H1 (cell line): Measurements from ENCODE around the gene TMPRSS9. TPM values are rescaled to one million over a fixed set of nuclear protein-coding genes. Genes with fewer than 3 reads are reported as not detected.

ENCODE experiments used
- CTCF ChIA-PET: fragments of 300-600 bp; sonication (Branson Sonifier 250); formaldehyde crosslinking; loops from one replicate; lab custom pipeline; 2021; ENCODE audit not compliant: partially characterized antibody; lab: Charles Lee
- POLR2A ChIA-PET: fragments of 300-600 bp; sonication (Branson Sonifier 250); formaldehyde crosslinking; loops from one replicate; lab custom pipeline; 2021; ENCODE audit warnings: inconsistent platforms; ENCODE audit not compliant: partially characterized antibody; lab: Charles Lee
- DNase-seq, 2 experiments: peaks; one replicate each; pipeline versions ENCODE4 v3.0.0 to v3.0.0-alpha.2; 2010 to 2022; ENCODE audit warnings: low spot score in 2 of 2, low read depth in 1 of 2, mixed read lengths in 1 of 2
- FAIRE-seq: peaks from 2 replicates; lab custom pipeline; 2011; peaks lifted over from hg19 to GRCh38; lab: Jason Lieb, UNC
- H2AFZ ChIP-seq: 2 replicates; pipeline ENCODE4 v1.8.1; 2012; ENCODE audit warnings: low read length, inconsistent platforms
- H2AK5ac ChIP-seq: 2 replicates; pipeline ENCODE4 v1.6.1; 2013; ENCODE audit warnings: low read depth, low read length
- H2BK120ac ChIP-seq: replicated peaks from 2 replicates; pipeline ENCODE3; 2013; ENCODE audit warnings: low read depth, low read length, inconsistent platforms
- H2BK12ac ChIP-seq: 2 replicates; pipeline ENCODE4 v1.6.1; 2013; ENCODE audit warnings: low read depth, low read length
- H2BK15ac ChIP-seq: 2 replicates; pipeline ENCODE4 v1.6.1; 2013; ENCODE audit warnings: low read length
- H2BK20ac ChIP-seq: 2 replicates; pipeline ENCODE4 v1.6.1; 2013; ENCODE audit warnings: low read length
- H2BK5ac ChIP-seq: 2 replicates; pipeline ENCODE4 v1.6.1; 2013; ENCODE audit warnings: low read depth, low read length
- H3K14ac ChIP-seq: 2 replicates; pipeline ENCODE4 v1.6.1; 2013; ENCODE audit warnings: inconsistent platforms; ENCODE audit not compliant: insufficient read length
- H3K18ac ChIP-seq: 2 replicates; pipeline ENCODE4 v1.6.1; 2013; ENCODE audit warnings: low read length; ENCODE audit errors: extremely low read depth
- H3K23ac ChIP-seq: 2 replicates; pipeline ENCODE4 v1.6.1; 2013; ENCODE audit warnings: inconsistent platforms; ENCODE audit not compliant: insufficient read length
- H3K23me2 ChIP-seq: 2 replicates; pipeline ENCODE4 v1.6.1; 2013; ENCODE audit warnings: low read depth, low read length
- H3K27ac ChIP-seq: 2 replicates; pipeline ENCODE4 v1.6.1; 2011; ENCODE audit warnings: low read depth, low read length, inconsistent platforms
- H3K27me3 ChIP-seq, 4 experiments: replicated peaks in 1 of 4; 1 replicate in 1 of 4; 2 replicates in 3 of 4; pipeline versions ENCODE4 v1.6.1 to v1.8.1; 2011 to 2013; ENCODE audit warnings: low read length in 3 of 4, mild to moderate bottlenecking in 3 of 4, inconsistent platforms in 2 of 4, mixed read lengths in 2 of 4, moderate library complexity in 1 of 4; ENCODE audit not compliant: control insufficient read depth in 3 of 4, insufficient read depth in 3 of 4; ENCODE audit errors: extremely low read depth in 1 of 4
- H3K36me3 ChIP-seq, 4 experiments: 2 replicates each; pipeline versions ENCODE4 v1.6.1 to v1.8.1; 2011 to 2013; ENCODE audit warnings: mild to moderate bottlenecking in 4 of 4, low read length in 3 of 4, moderate library complexity in 2 of 4, control low read depth in 1 of 4, inconsistent platforms in 1 of 4; ENCODE audit not compliant: insufficient read depth in 4 of 4, control insufficient read depth in 2 of 4
- H3K4ac ChIP-seq: replicated peaks from 2 replicates; pipeline ENCODE3; 2013; ENCODE audit warnings: low read length, low read depth, mixed read lengths, inconsistent platforms; ENCODE audit not compliant: insufficient read length
- H3K4me1 ChIP-seq, 4 experiments: replicated peaks in 1 of 4; 1 replicate in 1 of 4; 2 replicates in 3 of 4; pipeline versions ENCODE4 v1.6.1 to v1.8.1; 2011 to 2013; ENCODE audit warnings: low read length in 3 of 4, inconsistent platforms in 2 of 4, mixed read lengths in 1 of 4; ENCODE audit not compliant: insufficient read depth in 4 of 4, control insufficient read depth in 3 of 4
- H3K4me2 ChIP-seq, 2 experiments: 2 replicates each; pipeline versions ENCODE4 v1.6.1 to v1.8.1; 2011 to 2013; ENCODE audit warnings: low read depth in 2 of 2, low read length in 2 of 2, control low read depth in 1 of 2, inconsistent platforms in 1 of 2, mild to moderate bottlenecking in 1 of 2; ENCODE audit not compliant: insufficient read depth in 1 of 2
- H3K4me3 ChIP-seq, 4 experiments: fragments of 200-600, 300-600 bp in 1 of 4; sonication (generic), shearing (Covaris generic), sonication (Bioruptor Twin) in 1 of 4; 2 replicates each; pipeline versions ENCODE4 v1.5.1 to v1.8.1; 2011 to 2016; ENCODE audit warnings: low read length in 4 of 4, low read depth in 3 of 4, control low read depth in 2 of 4, inconsistent platforms in 2 of 4, mild to moderate bottlenecking in 2 of 4, mixed read lengths in 1 of 4, moderate library complexity in 1 of 4; ENCODE audit not compliant: insufficient read depth in 2 of 4; ENCODE audit errors: extremely low read depth in 1 of 4
- H3K56ac ChIP-seq: replicated peaks from 2 replicates; pipeline ENCODE3; 2013; ENCODE audit warnings: low read depth, mild to moderate bottlenecking, mixed read lengths, low read length, inconsistent platforms; ENCODE audit not compliant: insufficient read length
- H3K79me1 ChIP-seq: 2 replicates; pipeline ENCODE4 v1.6.1; 2013; ENCODE audit warnings: low read depth, low read length, control low read depth
- H3K79me2 ChIP-seq, 2 experiments: 2 replicates each; pipeline versions ENCODE4 v1.6.1 to v1.8.1; 2012 to 2013; ENCODE audit warnings: low read length in 2 of 2, mild to moderate bottlenecking in 2 of 2, inconsistent platforms in 1 of 2; ENCODE audit not compliant: insufficient read depth in 2 of 2, control insufficient read depth in 1 of 2
- H3K9ac ChIP-seq, 4 experiments: replicated peaks in 1 of 4; 1 replicate in 1 of 4; 2 replicates in 3 of 4; pipeline versions ENCODE4 v1.6.1 to v1.8.1; 2011 to 2013; ENCODE audit warnings: low read depth in 3 of 4, low read length in 3 of 4, control low read depth in 2 of 4, mild to moderate bottlenecking in 2 of 4, moderate library complexity in 2 of 4, inconsistent platforms in 1 of 4; ENCODE audit errors: extremely low read depth in 1 of 4
- H3K9me3 ChIP-seq, 2 experiments: 2 replicates each; pipeline versions ENCODE4 v1.6.1 to v1.8.1; 2012 to 2013; ENCODE audit warnings: mild to moderate bottlenecking in 2 of 2, moderate library complexity in 2 of 2, control low read depth in 1 of 2, inconsistent platforms in 1 of 2, low read depth in 1 of 2, low read length in 1 of 2, mixed read lengths in 1 of 2; ENCODE audit not compliant: insufficient read depth in 2 of 2
- H4K20me1 ChIP-seq, 2 experiments: replicated peaks in 1 of 2; 2 replicates each; pipeline versions ENCODE3 to v1.8.1; 2011 to 2013; ENCODE audit warnings: inconsistent platforms in 2 of 2, low read length in 2 of 2, mild to moderate bottlenecking in 1 of 2; ENCODE audit not compliant: insufficient read depth in 2 of 2, control insufficient read depth in 1 of 2
- H4K5ac ChIP-seq: 2 replicates; pipeline ENCODE4 v1.6.1; 2013; ENCODE audit warnings: low read length, low read depth, mixed read lengths, inconsistent platforms; ENCODE audit not compliant: insufficient read length
- H4K8ac ChIP-seq: 2 replicates; pipeline ENCODE4 v1.8.0; 2013; ENCODE audit warnings: mild to moderate bottlenecking, moderate library complexity, low read length, inconsistent platforms; ENCODE audit not compliant: insufficient read depth; ENCODE audit errors: extremely low read depth
- H4K91ac ChIP-seq: replicated peaks from 2 replicates; pipeline ENCODE3; 2013; ENCODE audit warnings: low read length, mixed read lengths, inconsistent platforms; ENCODE audit not compliant: insufficient read length
- ATF2 ChIP-seq: IDR thresholded peaks from 2 replicates; pipeline ENCODE4 v1.6.1; 2012; ENCODE audit warnings: low read length, inconsistent platforms
- CHD1 ChIP-seq: IDR thresholded peaks from 2 replicates; pipeline ENCODE4 v1.6.1; 2012; ENCODE audit warnings: low read depth, low read length, improper control_type of control experiment
- KDM1A ChIP-seq: fragments of 200-600, 300-600 bp; sonication (generic); IDR thresholded peaks from 2 replicates; pipeline ENCODE4 v1.7.1; 2016; ENCODE audit warnings: mild to moderate bottlenecking, low read length, borderline replicate concordance
- MAX ChIP-seq: IDR thresholded peaks from 2 replicates; pipeline ENCODE4 v1.6.1; 2012; ENCODE audit warnings: inconsistent platforms
- SIN3A ChIP-seq, 2 experiments: IDR thresholded peaks in 1 of 2; conservative IDR thresholded peaks in 1 of 2; 2 replicates each; pipeline ENCODE4 v1.6.1; 2011 to 2012; ENCODE audit warnings: low read length in 2 of 2, improper control_type of control experiment in 1 of 2, low read depth in 1 of 2, mild to moderate bottlenecking in 1 of 2
- TAF7 ChIP-seq: optimal IDR thresholded peaks from 2 replicates; pipeline ENCODE3; 2011; ENCODE audit warnings: low read depth, mild to moderate bottlenecking, inconsistent platforms, low read length, moderate library complexity, borderline replicate concordance
- WGBS, 2 experiments: shearing (Covaris generic) in 1 of 2; methylation state at CpG; one replicate each; pipeline versions ENCODE4 v1.1.6 to v1.1.7; 2013 to 2015; ENCODE audit warnings: low lambda C conversion rate in 2 of 2, mixed read lengths in 2 of 2, inconsistent platforms in 1 of 2, low coverage in 1 of 2, missing lambda C conversion rate in 1 of 2; ENCODE audit not compliant: insufficient replicate concordance in 2 of 2, insufficient coverage in 1 of 2, insufficient read length in 1 of 2; ENCODE audit errors: extremely low coverage in 1 of 2, missing lambda C conversion rate in 1 of 2; 5-methylcytosine and 5-hydroxymethylcytosine counted together
- polyA plus RNA-seq, 7 experiments: library from polyadenylated mRNA; depleted of rRNA in 3 of 7; stranded (reverse) in 5 of 7; unstranded in 2 of 7; fragments of >200 nt in 5 of 7; fragments of 200-250 nt in 2 of 7; gene quantifications; 1 replicate in 5 of 7; 2 replicates in 1 of 7; 4 replicates in 1 of 7; pipeline versions ENCODE4 v1.2.1 to v1.2.3, GENCODE V29; 2011 to 2013; ENCODE audit warnings: missing spikeins in 2 of 7, mixed read lengths in 2 of 7
- total RNA-seq: library from RNA; stranded (reverse); fragmentation: NEBNext Ultra II Directional; extraction: Animal tissue kit (Norgen Biotek cat#: 25700); gene quantifications from 2 replicates; pipeline ENCODE4 v1.2.1, GENCODE V29; 2021

TMPRSS9 gene
- total and polyA plus RNA-seq, 2 of the 8 experiments (the other 6 are each of a cell fraction or from before 2014, with no cell fraction given), result 0.15 to 0.19 TPM

GRCh38 chr19:2358548-2359173 is 1.4 kb upstream of the TMPRSS9 start:
- no peak overlapping the region for H3K14ac ChIP-seq
- H4K8ac ChIP-seq, result no peak overlapping the region
- no peak overlapping the region for H4K91ac ChIP-seq
- H2BK120ac ChIP-seq, result no peak overlapping the region
- no peak overlapping the region for H3K4ac ChIP-seq
- no peaks in the 10 kb centered on the region for H3K79me2 ChIP-seq
- H2BK12ac ChIP-seq, result no peak overlapping the region
- H4K20me1 ChIP-seq, result peaks cover 0 to 14% of the 10 kb centered on the region in 2 experiments
- H3K23me2 ChIP-seq, result peaks cover 29% of the 10 kb centered on the region
- H3K9me3 ChIP-seq, result no peaks in the 10 kb centered on the region
- H3K56ac ChIP-seq, result no peak overlapping the region
- no peak overlapping the region for H2AFZ ChIP-seq
- H3K4me3 ChIP-seq, result no peak overlapping the region
- no peak overlapping the region for H4K5ac ChIP-seq
- no peak for FAIRE-seq
- TF ChIP-seq KDM1A, result peak; percentile 53; the same call in 1 of the 2 replicates
- TF ChIP-seq CHD1, result no peak
- TF ChIP-seq ATF2, result no peak
- TF ChIP-seq SIN3A (conservative IDR thresholded peaks at IDR 0.05 in 1 of 2, IDR thresholded peaks at IDR 0.05 in 1 of 2; ENCODE audit: low read depth in 1 of 2, low read length in 2 of 2), result no peak
- TF ChIP-seq TAF7, result no peak
- TF ChIP-seq MAX, result no peak
- DNase-seq, result no peak
- ChIA-PET POLR2A (interaction anchor here (1.2 kb wide), 1 partner anchor 27 kb away, joined by 3 read pairs; no protein-coding TSS in a partner anchor), CTCF (no interaction called here)
- H2AK5ac ChIP-seq, result no peak overlapping the region
- no peak overlapping the region for H2BK5ac ChIP-seq
- no peak overlapping the region for H3K4me2 ChIP-seq
- WGBS, 2 experiments, result 93% methylated on average over 25 of the region's 28 CpGs; no CpG with 5 or more reads in 1 of the 2 experiments
- H2BK20ac ChIP-seq, result no peak overlapping the region
- no peak overlapping the region for H3K9ac ChIP-seq
- H3K18ac ChIP-seq, result no peak overlapping the region
- no peaks in the 10 kb centered on the region for H3K79me1 ChIP-seq
- H3K36me3 ChIP-seq, result no peaks in the 10 kb centered on the region; a peak in 1 of 8 replicates
- peaks cover 0 to 8% (median 3%) of the 10 kb centered on the region in 4 experiments; a peak in 5 of 7 replicates for H3K27me3 ChIP-seq
- peaks cover 0 to 4% (median 0%) of the 10 kb centered on the region in 4 experiments; a peak in 1 of 7 replicates for H3K4me1 ChIP-seq
- H2BK15ac ChIP-seq, result no peak overlapping the region
- no peak overlapping the region for H3K27ac ChIP-seq
- H3K23ac ChIP-seq, result no peak overlapping the region
